GM18499 (cell line): ENCODE data around the gene KCNE1.
"Not testable (repeated sequence)": the region's sequence is repeated elsewhere in the genome, so short reads cannot be mapped to it uniquely, and the experiment has no call there.

ENCODE experiments used
- ATAC-seq: cut with Tn5 transposase; IDR thresholded peaks from one replicate; pipeline ENCODE4 v1.9.1; 2021; ENCODE audit warnings: moderate number of reproducible peaks; ENCODE audit not compliant: insufficient read depth, unreplicated experiment

Gene KCNE1

DNA sequence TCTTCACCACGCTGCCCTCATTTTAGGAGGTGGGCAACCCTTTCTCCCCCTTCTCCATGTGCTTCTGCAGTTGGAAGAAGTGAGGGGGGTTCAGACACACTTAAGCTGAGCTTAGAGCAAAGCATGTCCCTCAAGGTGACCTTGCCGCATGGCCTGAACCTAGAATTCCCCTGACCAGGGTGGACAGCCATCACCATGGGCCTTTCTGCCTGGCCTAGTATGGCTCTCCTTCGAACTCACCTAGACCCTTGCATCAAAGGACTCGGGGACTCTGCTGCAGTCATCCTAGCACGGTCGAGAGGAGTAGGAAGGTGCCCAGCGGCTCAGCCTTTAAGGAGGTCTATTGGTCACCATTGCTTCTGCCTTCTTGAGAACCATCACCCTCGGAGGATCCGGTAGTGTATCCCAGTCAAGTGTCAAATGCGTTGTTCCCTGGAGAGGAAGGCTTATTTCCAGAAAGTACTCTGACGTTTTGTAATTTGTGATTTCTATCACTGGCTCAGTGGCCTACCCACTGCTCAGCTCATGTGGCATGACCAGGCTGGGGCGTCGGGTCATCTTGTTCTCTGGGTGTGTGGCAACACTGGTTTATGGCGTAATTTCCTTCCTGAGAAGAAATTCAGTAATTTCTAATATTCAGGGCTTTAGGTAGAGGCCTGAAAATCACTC lies at the start of gene KCNE1:
TSS of gene KCNE1 (minus strand) at position 424 of the 669 bp plus-strand sequence. CDS start 62,576 bp downstream, outside the sequence.
- ATAC-seq = no peak

GRCh38 chr21:34561806-34562205 lies 49.8 kb upstream of the KCNE1 start:
- ATAC-seq = no peak

DNA sequence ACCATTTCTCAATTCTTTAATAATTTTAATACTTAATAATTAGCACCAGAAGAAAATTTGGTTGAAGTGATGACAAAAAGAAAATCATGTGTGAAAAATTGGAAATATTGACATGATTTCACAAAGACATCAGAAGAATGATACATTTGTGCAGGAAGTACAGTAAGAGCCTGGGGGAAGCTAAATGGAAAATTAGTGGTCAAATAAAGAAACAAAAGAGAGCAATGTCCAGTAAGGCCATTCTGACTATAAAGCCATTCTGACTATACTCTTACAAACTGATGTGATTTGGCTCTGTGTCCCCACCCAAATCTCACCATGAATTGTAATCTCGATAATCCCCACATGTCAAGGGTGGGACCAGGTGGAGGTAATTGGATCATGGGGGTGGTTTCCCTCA lies 48.6 kb upstream of the KCNE1 start:
- no peak for ATAC-seq

DNA sequence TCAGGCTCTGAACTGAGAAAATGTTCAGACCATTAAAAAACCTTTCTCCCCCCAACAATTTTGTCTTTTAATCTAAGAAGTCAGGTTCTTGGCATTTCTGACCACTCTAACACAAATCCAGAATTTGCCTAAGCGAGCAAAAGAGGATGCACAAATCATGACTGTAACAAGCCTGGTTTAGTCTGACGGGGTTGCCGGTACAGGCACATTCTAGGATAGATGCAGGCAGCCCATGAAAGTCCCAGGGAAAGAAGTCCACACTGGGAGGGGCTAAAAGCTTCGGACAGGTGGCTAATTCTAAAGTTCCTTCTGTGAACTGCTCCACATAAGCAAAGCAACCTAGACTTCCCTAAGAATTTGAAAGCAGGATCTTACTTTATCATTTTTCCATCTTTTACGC lies 48.0 kb upstream of the KCNE1 start:
- no peak for ATAC-seq

DNA sequence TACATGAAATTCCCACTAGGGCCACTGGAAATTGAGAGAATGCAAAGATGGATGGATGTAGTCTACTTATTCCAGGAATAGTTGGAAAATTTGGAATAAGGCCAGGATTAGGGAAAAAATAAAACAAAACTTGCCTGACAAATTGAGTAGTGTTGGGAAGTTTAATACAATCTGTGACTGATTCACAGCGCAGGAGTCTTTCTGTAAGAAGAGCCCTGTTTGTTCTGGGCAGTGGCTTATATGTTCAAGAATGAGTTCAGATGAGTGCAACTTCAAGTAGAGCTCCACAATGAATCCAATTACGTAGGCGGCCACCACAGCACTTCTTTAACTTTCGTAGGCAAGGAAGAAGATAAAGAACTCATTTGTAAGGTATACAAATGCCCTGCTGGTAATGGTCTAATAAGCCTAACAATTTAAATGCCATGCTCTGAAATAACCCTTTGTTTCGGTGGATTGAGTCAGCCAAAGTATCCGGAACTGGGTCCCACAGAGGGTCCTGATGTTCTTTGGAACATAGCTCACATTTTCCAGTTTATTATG lies 47.1 kb upstream of the KCNE1 start:
- no peak for ATAC-seq

- ATAC-seq = no peak
These were observed 46.2 kb upstream of the KCNE1 start for GRCh38 chr21:34558166-34558565.

DNA sequence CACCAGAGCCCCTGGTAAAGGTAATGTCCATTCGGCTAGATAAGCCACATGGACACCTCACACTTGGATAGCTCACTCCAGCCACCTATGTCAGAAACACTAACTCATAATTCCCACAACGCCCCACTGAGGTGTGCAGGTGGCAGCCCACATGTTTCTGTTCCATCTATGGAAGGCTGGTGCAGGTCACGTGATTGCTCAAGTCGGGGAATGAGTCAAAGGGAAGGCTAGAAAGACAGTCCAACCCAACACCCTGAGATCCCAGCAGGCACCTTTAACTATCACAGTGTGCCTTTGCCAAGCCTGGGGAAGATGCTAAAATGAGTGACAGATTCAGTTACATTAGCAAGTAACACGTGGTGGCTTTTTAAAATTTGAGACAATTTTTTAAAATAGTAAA lies 45.3 kb upstream of the KCNE1 start:
- no peak for ATAC-seq

GRCh38 chr21:34554670-34555069 lies 42.7 kb upstream of the KCNE1 start:
- ATAC-seq = not testable (repeated sequence)

GRCh38 chr21:34554227-34554626 lies 42.2 kb upstream of the KCNE1 start:
- no peak for ATAC-seq

DNA sequence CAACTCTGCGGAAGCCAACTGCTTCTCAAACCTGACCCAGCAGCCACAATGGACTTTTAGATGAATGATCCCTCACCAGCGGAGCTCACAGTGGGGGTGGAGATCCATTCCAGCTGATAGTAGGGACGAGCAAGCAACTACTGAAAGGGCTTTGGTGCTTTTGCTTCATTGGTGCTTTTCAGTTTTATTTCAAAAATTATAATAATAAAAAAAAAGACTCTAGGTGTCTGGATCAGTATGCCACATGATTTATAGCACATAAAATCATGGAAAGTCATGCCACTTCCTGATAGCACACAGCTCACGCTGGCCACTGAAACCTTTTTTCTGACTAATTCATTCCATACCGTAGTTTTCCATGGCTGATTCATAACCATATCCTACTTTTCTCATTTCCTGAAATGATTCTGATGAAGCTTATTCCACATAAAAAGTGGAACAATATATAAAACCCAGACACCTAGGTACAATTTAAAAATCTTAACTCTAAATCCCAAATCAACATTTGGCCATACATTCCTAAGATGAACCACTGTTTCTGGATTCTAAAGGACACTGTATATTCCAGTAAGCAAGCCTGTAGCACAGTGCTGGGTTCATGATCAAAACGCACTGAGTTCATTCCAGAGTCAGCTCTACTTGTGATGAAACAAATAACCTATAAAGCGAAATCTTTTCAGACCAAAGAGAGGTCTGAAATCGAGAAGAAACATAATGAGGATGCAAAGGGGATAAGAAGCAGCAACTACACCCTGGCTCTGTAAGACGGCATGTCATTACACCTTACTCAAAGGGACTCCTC lies 41.3 kb upstream of the KCNE1 start:
- no peak for ATAC-seq

DNA sequence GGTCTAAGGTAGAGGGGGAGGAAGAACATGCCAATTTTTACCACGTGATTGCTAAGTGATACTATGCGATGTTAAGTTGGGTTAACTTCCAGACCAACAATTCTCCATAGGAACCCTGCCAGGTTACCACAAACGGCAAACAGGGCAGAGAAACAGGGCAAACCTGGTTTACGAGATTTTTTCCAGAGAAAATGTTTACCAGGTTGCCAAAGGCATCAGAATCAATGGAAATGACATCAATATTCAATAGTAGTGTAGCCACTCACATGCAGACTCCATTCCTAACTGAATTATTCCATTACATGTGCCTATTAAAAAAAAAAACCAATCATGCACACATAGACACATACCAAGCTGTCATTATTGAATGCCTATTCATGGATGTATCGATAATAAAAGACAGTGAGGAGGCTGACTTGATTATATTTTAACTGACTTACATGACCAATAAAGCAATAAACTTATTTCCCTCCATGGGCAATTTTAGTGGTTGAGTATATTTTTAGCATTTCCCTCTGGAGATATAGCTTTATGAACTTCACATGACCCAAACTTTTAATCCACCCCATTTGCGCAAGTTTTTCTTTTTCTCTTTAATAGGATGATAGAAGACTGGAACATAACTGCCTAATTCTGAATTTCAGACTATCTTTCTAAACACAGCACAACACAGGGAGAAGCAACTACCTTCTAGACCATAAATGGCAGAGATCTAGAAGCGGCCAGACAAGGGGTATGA lies 40.5 kb upstream of the KCNE1 start:
- no peak for ATAC-seq

- ATAC-seq = no peak
These were observed 38.3 kb upstream of the KCNE1 start for GRCh38 chr21:34550182-34550799.

- no peak for ATAC-seq
These were observed 36.9 kb upstream of the KCNE1 start for GRCh38 chr21:34548781-34549376.

DNA sequence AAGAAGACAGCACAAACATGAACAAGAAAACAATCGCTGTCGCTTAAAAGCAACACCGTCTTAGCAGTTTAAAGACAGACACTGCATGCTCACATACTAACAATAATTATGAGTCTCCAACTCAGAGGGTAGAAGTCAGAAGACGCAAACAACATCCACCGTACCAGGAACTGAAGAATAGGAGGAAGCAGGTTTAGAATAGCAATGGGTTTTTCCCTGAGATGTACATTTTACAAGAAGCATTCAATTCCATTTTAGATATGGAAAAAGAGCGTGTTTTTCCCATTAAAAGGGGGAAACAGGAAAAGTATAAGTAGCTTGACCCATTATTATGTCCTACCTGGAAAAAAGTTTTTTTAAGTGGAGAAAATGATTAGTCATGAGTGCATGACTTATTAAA lies 34.5 kb upstream of the KCNE1 start:
- ATAC-seq = no peak

DNA sequence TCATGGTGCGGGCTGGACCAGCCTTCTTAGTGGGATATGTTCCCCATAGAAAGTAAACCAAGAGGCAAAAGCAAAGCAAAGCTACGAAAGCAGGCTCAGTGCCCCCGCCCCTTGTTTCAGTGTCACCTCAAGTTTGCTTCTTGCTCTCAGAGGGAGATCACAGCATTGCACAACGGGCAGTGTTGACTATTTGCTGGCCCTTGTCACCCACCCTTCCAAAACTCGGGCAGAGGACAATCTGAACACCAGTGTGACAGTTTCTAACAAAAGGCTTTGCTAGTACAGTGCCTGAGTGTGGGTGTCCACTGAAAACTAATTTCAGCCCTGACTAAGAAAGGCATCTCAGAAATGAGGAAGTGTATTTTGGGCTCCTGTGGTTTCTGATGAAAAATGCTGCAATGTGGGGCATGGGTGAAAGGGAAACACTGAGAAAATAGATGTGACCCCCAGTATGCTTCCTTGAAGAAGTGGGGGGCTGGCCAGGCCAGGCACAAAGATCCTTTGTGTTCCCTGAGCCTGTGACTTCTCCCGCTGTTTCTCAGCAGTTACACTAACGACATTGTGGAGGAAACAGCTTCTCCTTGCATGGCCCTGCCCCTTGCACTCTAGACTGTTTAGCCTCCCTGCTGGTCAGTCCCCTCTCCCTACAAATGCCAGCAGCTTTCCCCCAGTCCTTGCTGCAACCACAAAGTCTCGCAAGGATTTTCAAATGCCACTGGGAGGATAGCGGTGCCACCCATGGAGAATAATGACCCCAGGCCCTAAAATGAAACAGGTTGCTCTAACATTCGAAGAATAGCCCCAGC lies 33.3 kb upstream of the KCNE1 start:
- ATAC-seq = no peak

GRCh38 chr21:34544032-34544496 lies 32.1 kb upstream of the KCNE1 start:
- no peak for ATAC-seq

DNA sequence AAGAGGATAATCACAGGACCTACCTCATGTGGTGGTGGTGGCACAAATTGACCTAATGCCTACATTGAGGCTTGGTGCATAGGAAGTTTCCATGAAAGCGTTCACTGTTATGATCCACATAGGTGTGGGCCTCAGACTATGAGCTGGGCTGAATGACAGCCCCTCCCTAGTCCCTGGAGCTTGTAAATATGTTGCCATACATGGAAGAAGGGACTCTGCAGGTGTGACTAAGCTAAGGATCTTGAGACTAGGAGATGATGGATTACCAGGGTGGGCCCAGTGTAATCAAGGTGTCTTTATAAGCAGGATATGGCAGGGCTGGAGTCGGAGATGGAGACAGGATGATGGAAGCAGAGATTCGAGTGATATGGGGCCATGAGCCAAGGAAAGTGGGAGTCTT lies 31.0 kb upstream of the KCNE1 start:
- ATAC-seq = no peak

- ATAC-seq = no peak
These were observed 28.2 kb upstream of the KCNE1 start for GRCh38 chr21:34540206-34540605.

DNA sequence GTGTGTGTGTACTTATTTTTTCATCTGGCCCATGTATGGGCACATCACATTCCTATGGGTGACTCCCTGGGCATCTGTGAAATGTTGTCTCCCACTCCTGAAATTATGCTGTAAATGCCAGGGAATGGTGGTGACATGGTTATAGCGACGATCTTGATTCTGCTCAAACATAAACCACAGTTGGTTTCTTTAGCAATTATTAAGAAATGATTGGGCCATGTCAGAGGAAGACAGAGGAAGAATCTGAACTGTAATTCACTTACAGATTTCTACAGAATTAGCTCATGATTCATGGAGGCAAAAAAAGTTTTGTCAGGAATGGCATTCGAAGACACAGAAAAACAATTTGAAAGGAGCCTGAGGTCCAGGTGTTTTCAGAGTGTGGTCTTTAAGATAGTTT lies 25.8 kb upstream of the KCNE1 start:
- no peak for ATAC-seq
